ENCODE data around the gene PC. TPM values are rescaled to one million over a fixed set of nuclear protein-coding genes. Genes with fewer than 3 reads are reported as not detected.

PC gene
- total and polyA plus RNA-seq, 2 experiments from 2014 or later, result 18.3 to 21.7 TPM

DNA sequence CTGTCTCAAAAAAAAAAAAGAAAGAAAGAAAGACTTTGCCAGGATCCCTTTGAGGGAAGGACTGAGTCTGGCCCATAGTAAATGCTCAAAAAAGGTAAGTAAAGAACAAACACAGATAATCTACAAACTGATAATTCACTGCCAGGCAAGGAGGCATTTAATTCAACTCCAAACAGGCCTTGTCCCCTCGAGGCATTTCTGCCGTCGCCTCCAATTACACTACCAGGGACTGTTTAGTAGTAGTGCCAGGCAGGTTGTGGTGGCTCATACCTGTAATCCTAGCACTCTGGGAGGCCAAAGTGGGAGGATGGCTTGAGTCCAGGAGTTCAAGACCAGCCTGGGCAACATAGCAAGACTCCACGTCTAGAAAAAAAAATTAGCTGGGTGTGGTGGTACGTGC, 43.7 kb downstream of the PC start (continued):
- TF ChIP-seq, protein P1, sequence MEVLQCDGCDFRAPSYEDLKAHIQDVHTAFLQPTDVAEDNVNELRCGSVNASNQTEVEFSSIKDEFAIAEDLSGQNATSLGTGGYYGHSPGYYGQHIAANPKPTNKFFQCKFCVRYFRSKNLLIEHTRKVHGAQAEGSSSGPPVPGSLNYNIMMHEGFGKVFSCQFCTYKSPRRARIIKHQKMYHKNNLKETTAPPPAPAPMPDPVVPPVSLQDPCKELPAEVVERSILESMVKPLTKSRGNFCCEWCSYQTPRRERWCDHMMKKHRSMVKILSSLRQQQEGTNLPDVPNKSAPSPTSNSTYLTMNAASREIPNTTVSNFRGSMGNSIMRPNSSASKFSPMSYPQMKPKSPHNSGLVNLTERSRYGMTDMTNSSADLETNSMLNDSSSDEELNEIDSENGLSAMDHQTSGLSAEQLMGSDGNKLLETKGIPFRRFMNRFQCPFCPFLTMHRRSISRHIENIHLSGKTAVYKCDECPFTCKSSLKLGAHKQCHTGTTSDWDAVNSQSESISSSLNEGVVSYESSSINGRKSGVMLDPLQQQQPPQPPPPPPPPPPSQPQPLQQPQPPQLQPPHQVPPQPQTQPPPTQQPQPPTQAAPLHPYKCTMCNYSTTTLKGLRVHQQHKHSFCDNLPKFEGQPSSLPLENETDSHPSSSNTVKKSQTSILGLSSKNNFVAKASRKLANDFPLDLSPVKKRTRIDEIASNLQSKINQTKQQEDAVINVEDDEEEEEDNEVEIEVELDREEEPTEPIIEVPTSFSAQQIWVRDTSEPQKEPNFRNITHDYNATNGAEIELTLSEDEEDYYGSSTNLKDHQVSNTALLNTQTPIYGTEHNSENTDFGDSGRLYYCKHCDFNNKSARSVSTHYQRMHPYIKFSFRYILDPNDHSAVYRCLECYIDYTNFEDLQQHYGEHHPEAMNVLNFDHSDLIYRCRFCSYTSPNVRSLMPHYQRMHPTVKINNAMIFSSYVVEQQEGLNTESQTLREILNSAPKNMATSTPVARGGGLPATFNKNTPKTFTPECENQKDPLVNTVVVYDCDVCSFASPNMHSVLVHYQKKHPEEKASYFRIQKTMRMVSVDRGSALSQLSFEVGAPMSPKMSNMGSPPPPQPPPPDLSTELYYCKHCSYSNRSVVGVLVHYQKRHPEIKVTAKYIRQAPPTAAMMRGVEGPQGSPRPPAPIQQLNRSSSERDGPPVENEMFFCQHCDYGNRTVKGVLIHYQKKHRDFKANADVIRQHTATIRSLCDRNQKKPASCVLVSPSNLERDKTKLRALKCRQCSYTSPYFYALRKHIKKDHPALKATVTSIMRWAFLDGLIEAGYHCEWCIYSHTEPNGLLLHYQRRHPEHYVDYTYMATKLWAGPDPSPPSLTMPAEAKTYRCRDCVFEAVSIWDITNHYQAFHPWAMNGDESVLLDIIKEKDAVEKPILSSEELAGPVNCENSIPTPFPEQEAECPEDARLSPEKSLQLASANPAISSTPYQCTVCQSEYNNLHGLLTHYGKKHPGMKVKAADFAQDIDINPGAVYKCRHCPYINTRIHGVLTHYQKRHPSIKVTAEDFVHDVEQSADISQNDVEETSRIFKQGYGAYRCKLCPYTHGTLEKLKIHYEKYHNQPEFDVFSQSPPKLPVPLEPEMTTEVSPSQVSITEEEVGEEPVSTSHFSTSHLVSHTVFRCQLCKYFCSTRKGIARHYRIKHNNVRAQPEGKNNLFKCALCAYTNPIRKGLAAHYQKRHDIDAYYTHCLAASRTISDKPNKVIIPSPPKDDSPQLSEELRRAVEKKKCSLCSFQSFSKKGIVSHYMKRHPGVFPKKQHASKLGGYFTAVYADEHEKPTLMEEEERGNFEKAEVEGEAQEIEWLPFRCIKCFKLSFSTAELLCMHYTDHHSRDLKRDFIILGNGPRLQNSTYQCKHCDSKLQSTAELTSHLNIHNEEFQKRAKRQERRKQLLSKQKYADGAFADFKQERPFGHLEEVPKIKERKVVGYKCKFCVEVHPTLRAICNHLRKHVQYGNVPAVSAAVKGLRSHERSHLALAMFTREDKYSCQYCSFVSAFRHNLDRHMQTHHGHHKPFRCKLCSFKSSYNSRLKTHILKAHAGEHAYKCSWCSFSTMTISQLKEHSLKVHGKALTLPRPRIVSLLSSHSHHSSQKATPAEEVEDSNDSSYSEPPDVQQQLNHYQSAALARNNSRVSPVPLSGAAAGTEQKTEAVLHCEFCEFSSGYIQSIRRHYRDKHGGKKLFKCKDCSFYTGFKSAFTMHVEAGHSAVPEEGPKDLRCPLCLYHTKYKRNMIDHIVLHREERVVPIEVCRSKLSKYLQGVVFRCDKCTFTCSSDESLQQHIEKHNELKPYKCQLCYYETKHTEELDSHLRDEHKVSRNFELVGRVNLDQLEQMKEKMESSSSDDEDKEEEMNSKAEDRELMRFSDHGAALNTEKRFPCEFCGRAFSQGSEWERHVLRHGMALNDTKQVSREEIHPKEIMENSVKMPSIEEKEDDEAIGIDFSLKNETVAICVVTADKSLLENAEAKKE (CRISPR knock-in tag; IDR thresholded peaks at IDR 0.05), result no peak
- TF ChIP-seq EZH2phosphoT487 (IDR thresholded peaks at IDR 0.05; ENCODE audit: unreplicated experiment) (no peak), CREB1 (CRISPR knock-in tag; IDR thresholded peaks at IDR 0.05; ENCODE audit: low read depth) (no peak), POLR2AphosphoS5 (IDR thresholded peaks at IDR 0.05; ENCODE audit: low read depth) (no peak), JUNB (IDR thresholded peaks at IDR 0.05; ENCODE audit: unreplicated experiment) (no peak)

DNA sequence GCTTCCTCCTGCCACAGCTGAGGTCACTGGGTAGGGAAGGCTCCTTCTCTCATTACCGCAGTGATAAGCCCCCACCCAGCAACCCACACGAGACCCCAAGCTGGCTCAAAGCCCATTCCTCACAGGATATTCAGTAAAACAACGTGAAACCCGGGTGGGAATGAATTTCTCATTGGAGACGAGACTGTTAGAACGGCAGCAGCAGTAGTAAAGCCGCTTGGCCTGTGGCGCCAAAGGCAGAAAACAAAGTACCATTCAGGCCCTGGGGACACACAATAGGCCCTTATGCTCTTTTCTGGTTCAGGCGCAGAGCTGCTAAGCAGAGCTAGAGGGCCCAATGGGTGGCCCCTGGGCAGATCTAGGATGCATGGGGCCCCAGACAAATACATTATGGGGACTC, 45.3 kb downstream of the PC start:
- Histone ChIP-seq H2AFZ (peak overlapping the region; percentile 66; the same call in 1 of the 2 replicates), H3K27me3 (ENCODE audit: insufficient read depth) (no peaks in the 10 kb centered on the region), H3F3A (replicated peaks; ENCODE audit: low read depth) (no peaks in the 10 kb centered on the region), H3K27ac (ENCODE audit: low read depth) (peak overlapping the region; percentile 76), H3K9me2 (ENCODE audit: insufficient read depth) (no peaks in the 10 kb centered on the region), H3K79me2 (replicated peaks; ENCODE audit: insufficient read depth) (no peaks in the 10 kb centered on the region), H3K4me2 (0 out of 2 replicates have a peak overlapping the region, but pooled peaks have one; percentile 48), H4K20me1 (replicated peaks; ENCODE audit: insufficient read depth) (no peaks in the 10 kb centered on the region), H3K36me3 (ENCODE audit: insufficient read depth) (no peaks in the 10 kb centered on the region), H3K4me1 (ENCODE audit: insufficient read depth) (peaks cover 12% of the 10 kb centered on the region), H3K4me3 (no peak overlapping the region)
- DNase-seq (ENCODE audit: low spot score), result no peak
- H3K27ac Mint-ChIP-seq, result peak overlapping the region; percentile 66; the same call in 1 of the 2 replicates
- ATAC-seq, result peak; percentile 35
- H3K4me3 Mint-ChIP-seq, result no peak overlapping the region
- H3K4me1 Mint-ChIP-seq, result peaks cover 39% of the 10 kb centered on the region
- no peaks in the 10 kb centered on the region for H3K9me3 Mint-ChIP-seq
- H3K27me3 Mint-ChIP-seq (ENCODE audit: insufficient read depth, low read depth, poor library complexity), result peaks cover 4% of the 10 kb centered on the region
- H3K36me3 Mint-ChIP-seq (ENCODE audit: low read depth), result no peaks in the 10 kb centered on the region
- TF ChIP-seq ZNF114 (CRISPR knock-in tag; IDR thresholded peaks at IDR 0.05), result no peak
- TF ChIP-seq NANOG (IDR thresholded peaks at IDR 0.05; ENCODE audit: borderline replicate concordance), result no peak
- TF ChIP-seq, protein P2, sequence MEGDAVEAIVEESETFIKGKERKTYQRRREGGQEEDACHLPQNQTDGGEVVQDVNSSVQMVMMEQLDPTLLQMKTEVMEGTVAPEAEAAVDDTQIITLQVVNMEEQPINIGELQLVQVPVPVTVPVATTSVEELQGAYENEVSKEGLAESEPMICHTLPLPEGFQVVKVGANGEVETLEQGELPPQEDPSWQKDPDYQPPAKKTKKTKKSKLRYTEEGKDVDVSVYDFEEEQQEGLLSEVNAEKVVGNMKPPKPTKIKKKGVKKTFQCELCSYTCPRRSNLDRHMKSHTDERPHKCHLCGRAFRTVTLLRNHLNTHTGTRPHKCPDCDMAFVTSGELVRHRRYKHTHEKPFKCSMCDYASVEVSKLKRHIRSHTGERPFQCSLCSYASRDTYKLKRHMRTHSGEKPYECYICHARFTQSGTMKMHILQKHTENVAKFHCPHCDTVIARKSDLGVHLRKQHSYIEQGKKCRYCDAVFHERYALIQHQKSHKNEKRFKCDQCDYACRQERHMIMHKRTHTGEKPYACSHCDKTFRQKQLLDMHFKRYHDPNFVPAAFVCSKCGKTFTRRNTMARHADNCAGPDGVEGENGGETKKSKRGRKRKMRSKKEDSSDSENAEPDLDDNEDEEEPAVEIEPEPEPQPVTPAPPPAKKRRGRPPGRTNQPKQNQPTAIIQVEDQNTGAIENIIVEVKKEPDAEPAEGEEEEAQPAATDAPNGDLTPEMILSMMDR (conservative IDR thresholded peaks at IDR 0.05; ENCODE audit: low read depth in 2 of 2), result no peak
- no peak for TF ChIP-seq EZH2 (IDR thresholded peaks at IDR 0.05; ENCODE audit: low read depth, unreplicated experiment)
- TF ChIP-seq CREB1 (CRISPR knock-in tag; IDR thresholded peaks at IDR 0.05; ENCODE audit: low read depth), result no peak
- TF ChIP-seq, protein P3, sequence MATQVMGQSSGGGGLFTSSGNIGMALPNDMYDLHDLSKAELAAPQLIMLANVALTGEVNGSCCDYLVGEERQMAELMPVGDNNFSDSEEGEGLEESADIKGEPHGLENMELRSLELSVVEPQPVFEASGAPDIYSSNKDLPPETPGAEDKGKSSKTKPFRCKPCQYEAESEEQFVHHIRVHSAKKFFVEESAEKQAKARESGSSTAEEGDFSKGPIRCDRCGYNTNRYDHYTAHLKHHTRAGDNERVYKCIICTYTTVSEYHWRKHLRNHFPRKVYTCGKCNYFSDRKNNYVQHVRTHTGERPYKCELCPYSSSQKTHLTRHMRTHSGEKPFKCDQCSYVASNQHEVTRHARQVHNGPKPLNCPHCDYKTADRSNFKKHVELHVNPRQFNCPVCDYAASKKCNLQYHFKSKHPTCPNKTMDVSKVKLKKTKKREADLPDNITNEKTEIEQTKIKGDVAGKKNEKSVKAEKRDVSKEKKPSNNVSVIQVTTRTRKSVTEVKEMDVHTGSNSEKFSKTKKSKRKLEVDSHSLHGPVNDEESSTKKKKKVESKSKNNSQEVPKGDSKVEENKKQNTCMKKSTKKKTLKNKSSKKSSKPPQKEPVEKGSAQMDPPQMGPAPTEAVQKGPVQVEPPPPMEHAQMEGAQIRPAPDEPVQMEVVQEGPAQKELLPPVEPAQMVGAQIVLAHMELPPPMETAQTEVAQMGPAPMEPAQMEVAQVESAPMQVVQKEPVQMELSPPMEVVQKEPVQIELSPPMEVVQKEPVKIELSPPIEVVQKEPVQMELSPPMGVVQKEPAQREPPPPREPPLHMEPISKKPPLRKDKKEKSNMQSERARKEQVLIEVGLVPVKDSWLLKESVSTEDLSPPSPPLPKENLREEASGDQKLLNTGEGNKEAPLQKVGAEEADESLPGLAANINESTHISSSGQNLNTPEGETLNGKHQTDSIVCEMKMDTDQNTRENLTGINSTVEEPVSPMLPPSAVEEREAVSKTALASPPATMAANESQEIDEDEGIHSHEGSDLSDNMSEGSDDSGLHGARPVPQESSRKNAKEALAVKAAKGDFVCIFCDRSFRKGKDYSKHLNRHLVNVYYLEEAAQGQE (IDR thresholded peaks at IDR 0.05; ENCODE audit: unreplicated experiment), result no peak
